ENCODE measurements around the gene TIAM2.
"Not testable (repeated sequence)": the region's sequence is repeated elsewhere in the genome, so short reads cannot be mapped to it uniquely, and the experiment has no call there.

The TIAM2 gene

GRCh38 chr6:155268088-155268867, 273.2 kb downstream of the TIAM2 start:
- peak; percentile 33 to 54 for ATAC-seq (replicated peaks)
- H3K27me3 Mint-ChIP-seq, H3K4me1 Mint-ChIP-seq, H3K4me3 Mint-ChIP-seq, DNase-seq, H3K9me3 Mint-ChIP-seq, H3K27ac Mint-ChIP-seq: not testable (repeated sequence)
- peaks cover 31 to 48% of the 10 kb centered on the region in 2 donors for H3K36me3 Mint-ChIP-seq

DNA sequence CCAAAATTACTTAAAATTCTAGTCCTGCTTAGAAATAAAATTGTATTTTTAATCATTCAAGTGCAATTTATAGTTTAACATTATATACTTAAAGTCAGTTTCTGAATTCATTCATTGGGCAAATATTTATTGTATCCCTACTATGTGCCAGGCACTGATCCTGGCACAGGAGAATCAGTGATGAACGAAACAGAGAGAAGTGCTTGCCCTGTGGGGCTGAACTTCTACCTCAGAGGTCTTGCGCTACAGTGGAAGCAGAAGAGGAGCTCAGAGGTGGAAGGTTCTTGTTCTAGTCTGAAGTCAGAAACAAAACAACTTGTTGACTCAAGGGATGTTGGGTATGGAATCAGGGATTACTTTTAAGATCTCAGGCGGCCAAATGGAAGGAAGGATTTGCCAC, 274.6 kb downstream of the TIAM2 start:
- no peaks in the 10 kb centered on the region for H3K27me3 Mint-ChIP-seq
- no peak overlapping the region for H3K4me3 Mint-ChIP-seq
- H3K4me1 Mint-ChIP-seq = peaks cover 0 to 5% of the 10 kb centered on the region in 2 donors
- DNase-seq (no peak), ATAC-seq (replicated peaks) (no peak)
- peak overlapping the region; percentile 20 for H3K27ac Mint-ChIP-seq
- H3K9me3 Mint-ChIP-seq = no peaks in the 10 kb centered on the region
- peaks cover 33 to 42% of the 10 kb centered on the region in 2 donors for H3K36me3 Mint-ChIP-seq

DNA sequence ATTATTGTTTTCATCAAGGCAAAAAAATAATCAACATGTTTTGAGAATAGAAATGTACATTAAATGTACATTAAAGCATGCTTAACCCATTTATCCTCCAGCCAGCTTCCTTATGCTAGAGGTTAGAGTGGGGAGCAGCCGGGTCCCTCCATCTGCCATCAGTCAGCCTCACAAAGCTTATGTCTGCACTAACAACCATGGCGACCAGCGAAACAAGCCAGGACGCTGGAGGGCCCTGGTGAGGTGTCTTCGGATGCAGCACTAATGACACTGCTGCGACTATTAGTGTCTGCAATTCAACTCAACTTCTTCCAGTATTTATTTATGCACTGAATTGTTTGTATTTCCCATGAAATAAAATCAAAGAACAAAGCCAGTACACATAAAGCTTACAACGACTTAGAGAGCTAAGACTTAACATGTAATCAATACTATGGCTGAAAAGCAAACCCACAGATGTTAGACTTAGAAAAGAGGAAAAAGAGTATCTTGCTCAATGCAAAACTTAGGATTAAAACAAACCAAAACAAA, 275.5 kb downstream of the TIAM2 start:
- H3K4me1 Mint-ChIP-seq = peaks cover 0 to 5% of the 10 kb centered on the region in 2 donors
- no peaks in the 10 kb centered on the region for H3K27me3 Mint-ChIP-seq
- H3K36me3 Mint-ChIP-seq = peaks cover 34 to 42% of the 10 kb centered on the region in 2 donors
- H3K9me3 Mint-ChIP-seq = no peaks in the 10 kb centered on the region
- ATAC-seq (replicated peaks) (no peak), DNase-seq (no peak)
- H3K27ac Mint-ChIP-seq = no peak overlapping the region
- H3K4me3 Mint-ChIP-seq = no peak overlapping the region

DNA sequence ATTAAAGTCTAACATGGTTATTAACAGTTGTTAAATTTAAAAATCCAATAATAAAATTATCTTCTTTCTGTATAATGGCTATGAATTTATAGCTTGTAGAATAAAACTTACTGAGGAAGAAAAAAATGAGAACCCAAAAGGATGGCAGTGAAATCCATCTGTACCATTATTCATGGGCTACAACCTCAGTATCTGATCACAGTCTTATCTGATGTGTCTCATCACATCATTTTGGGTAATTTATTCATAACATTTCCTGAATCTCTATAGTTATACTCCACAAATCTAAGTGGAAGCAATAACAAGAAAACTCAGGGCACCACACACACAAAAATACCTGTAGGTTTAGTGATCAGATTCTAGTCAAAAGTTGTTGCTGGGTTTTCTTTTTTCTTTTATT, 276.0 kb downstream of the TIAM2 start:
- ATAC-seq (replicated peaks) (no peak), DNase-seq (no peak)
- Mint-ChIP-seq H3K9me3 (no peaks in the 10 kb centered on the region), H3K27me3 (no peaks in the 10 kb centered on the region), H3K36me3 (peaks cover 38 to 41% of the 10 kb centered on the region in 2 donors), H3K4me3 (no peak overlapping the region), H3K4me1 (peaks cover 0 to 5% of the 10 kb centered on the region in 2 donors), H3K27ac (no peak overlapping the region)

- peak overlapping the region; percentile 21 for H3K27ac Mint-ChIP-seq
- no peak for DNase-seq
- peaks cover 31 to 38% of the 10 kb centered on the region in 2 donors for H3K36me3 Mint-ChIP-seq
- H3K4me1 Mint-ChIP-seq = peaks cover 0 to 5% of the 10 kb centered on the region in 2 donors
- ATAC-seq (replicated peaks) = no peak
- H3K27me3 Mint-ChIP-seq = no peaks in the 10 kb centered on the region
- no peaks in the 10 kb centered on the region for H3K9me3 Mint-ChIP-seq
- no peak overlapping the region for H3K4me3 Mint-ChIP-seq
Measured at GRCh38 chr6:155272353-155273232, 277.5 kb downstream of the TIAM2 start.

- DNase-seq (no peak), ATAC-seq (replicated peaks) (no peak)
- Mint-ChIP-seq H3K36me3 (peaks cover 32 to 39% of the 10 kb centered on the region in 2 donors), H3K27me3 (no peaks in the 10 kb centered on the region), H3K4me1 (peaks cover 0 to 6% of the 10 kb centered on the region in 2 donors), H3K27ac (no peak overlapping the region), H3K9me3 (no peaks in the 10 kb centered on the region), H3K4me3 (no peak overlapping the region)
Measured at GRCh38 chr6:155273431-155273830, 278.3 kb downstream of the TIAM2 start.

- Mint-ChIP-seq H3K4me3 (no peak overlapping the region), H3K9me3 (no peaks in the 10 kb centered on the region), H3K27ac (no peak overlapping the region), H3K27me3 (no peaks in the 10 kb centered on the region), H3K4me1 (peaks cover 0 to 6% of the 10 kb centered on the region in 2 donors), H3K36me3 (peaks cover 29 to 45% of the 10 kb centered on the region in 2 donors)
- ATAC-seq (replicated peaks) = no peak
- no peak for DNase-seq
Measured at GRCh38 chr6:155274106-155274505, 279.0 kb downstream of the TIAM2 start.

DNA sequence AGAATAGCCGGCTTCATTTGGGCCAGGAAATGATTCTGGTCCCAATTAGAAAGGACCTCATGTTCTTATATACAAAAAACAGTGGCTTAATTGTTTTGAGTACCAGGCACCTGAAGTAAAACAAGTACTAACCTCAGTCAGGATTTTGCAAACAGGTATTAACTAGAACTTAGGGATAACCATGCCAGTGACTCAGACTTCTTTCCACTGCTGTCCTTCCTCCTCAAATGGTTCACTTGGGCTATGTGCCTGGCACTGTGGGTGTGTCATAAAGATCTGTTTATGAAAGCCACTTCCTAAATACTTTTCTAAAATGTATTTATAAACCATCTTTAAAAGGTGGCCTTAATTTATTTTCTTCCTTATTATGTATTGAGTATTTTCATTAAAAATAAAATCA, 279.4 kb downstream of the TIAM2 start:
- Mint-ChIP-seq H3K4me3 (no peak overlapping the region), H3K27me3 (no peaks in the 10 kb centered on the region), H3K9me3 (no peaks in the 10 kb centered on the region), H3K36me3 (peaks cover 29 to 49% of the 10 kb centered on the region in 2 donors), H3K4me1 (peaks cover 0 to 6% of the 10 kb centered on the region in 2 donors), H3K27ac (no peak overlapping the region)
- DNase-seq (no peak), ATAC-seq (replicated peaks) (no peak)

DNA sequence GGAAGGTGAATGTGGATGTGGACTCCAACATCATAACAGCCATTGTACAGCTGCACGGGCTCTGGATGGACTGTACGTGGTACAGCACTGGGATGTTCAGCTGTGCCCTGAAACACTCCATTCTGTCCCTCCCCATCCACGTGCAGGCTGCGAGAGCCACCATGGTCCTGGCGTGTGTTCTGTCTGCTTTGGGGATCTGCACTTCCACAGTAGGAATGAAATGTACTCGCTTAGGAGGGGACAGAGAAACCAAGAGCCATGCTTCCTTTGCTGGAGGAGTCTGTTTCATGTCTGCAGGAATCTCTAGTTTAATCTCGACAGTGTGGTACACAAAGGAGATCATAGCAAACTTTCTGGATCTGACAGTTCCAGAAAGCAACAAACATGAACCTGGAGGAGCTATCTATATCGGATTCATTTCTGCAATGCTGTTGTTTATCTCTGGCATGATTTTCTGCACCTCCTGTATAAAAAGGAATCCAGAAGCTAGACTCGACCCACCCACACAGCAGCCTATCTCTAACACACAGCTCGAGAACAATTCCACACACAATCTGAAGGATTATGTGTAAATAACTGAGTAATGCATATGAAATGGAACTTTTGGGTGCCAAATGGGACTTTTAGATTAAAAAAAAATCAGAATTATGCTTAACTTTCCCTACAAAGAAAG, 280.8 kb downstream of the TIAM2 start:
- peaks cover 34 to 46% of the 10 kb centered on the region in 2 donors for H3K36me3 Mint-ChIP-seq
- no peaks in the 10 kb centered on the region for H3K9me3 Mint-ChIP-seq
- no peak for ATAC-seq (replicated peaks)
- no peaks in the 10 kb centered on the region for H3K27me3 Mint-ChIP-seq
- H3K4me1 Mint-ChIP-seq = peaks cover 0 to 9% of the 10 kb centered on the region in 2 donors
- no peak for DNase-seq
- H3K4me3 Mint-ChIP-seq = no peak overlapping the region
- H3K27ac Mint-ChIP-seq = no peak overlapping the region

- H3K27ac Mint-ChIP-seq = no peak overlapping the region
- no peaks in the 10 kb centered on the region for H3K9me3 Mint-ChIP-seq
- peaks cover 34 to 51% of the 10 kb centered on the region in 2 donors for H3K36me3 Mint-ChIP-seq
- H3K4me1 Mint-ChIP-seq = peaks cover 0 to 9% of the 10 kb centered on the region in 2 donors
- no peaks in the 10 kb centered on the region for H3K27me3 Mint-ChIP-seq
- no peak overlapping the region for H3K4me3 Mint-ChIP-seq
- no peak for ATAC-seq (replicated peaks)
- DNase-seq = no peak
Measured at GRCh38 chr6:155276638-155277037, 281.5 kb downstream of the TIAM2 start.

DNA sequence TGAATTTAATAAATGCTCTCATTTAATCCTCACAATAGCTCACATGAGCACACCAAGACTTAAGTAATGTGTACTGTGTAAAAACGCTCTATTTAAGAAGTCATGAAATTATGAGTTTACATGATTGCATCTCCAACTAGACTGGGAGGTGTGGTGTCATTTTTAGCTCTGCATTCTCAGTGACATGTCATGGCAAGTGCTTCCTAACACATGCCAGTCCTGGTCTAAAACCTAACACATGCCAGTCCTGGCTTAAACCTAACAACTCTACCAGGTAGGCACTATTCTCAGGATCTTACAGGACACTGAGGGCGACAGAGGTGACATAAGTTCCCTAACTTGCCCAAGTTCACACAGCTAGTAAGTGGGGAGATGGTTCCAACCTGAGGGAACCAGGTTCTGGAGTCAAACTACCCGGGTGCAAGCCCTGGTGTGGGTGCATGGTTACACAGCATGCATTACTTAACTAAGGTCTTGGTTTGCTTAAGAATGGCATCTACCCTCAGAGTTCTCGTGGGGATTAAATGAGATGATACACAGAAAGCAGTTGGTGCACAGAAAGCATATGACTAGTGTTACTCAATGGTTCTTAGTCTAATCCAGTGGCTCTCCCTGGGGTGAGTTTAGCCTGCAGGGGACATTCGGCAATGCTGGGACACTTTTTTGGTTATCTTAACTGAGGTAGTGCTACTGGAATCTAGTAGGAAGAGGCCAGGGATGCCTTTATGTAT, 283.4 kb downstream of the TIAM2 start:
- DNase-seq (no peak), ATAC-seq (replicated peaks) (no peak)
- no peaks in the 10 kb centered on the region for H3K27me3 Mint-ChIP-seq
- no peaks in the 10 kb centered on the region for H3K9me3 Mint-ChIP-seq
- peaks cover 28 to 51% of the 10 kb centered on the region in 2 donors for H3K36me3 Mint-ChIP-seq
- no peak overlapping the region for H3K4me3 Mint-ChIP-seq
- H3K27ac Mint-ChIP-seq = no peak overlapping the region
- H3K4me1 Mint-ChIP-seq = peaks cover 0 to 7% of the 10 kb centered on the region in 2 donors

DNA sequence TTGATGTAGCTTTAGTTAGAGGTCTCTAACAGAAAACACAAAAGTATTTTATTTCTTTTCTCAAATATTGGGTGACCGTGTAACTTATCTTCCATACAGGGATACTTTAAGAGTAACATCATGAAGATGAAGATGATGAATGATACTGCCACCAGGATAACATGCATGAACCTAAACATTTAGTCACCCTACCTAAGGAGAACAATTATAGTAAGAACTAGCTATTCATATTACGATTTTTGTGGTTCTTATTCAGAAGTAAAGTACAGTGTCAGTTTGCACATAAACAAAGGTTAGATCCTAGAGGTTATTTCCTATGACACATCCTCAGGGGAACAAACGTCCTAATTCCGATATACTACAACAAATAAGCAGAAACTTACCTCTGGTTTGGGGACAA, 289.7 kb downstream of the TIAM2 start:
- no peak overlapping the region for H3K27ac Mint-ChIP-seq
- no peak overlapping the region for H3K4me3 Mint-ChIP-seq
- H3K27me3 Mint-ChIP-seq = no peaks in the 10 kb centered on the region
- ATAC-seq (replicated peaks) = no peak
- H3K9me3 Mint-ChIP-seq = no peaks in the 10 kb centered on the region
- no peak for DNase-seq
- peaks cover 0 to 4% of the 10 kb centered on the region in 2 donors for H3K4me1 Mint-ChIP-seq
- peaks cover 33 to 50% of the 10 kb centered on the region in 2 donors for H3K36me3 Mint-ChIP-seq

- ATAC-seq (replicated peaks) (no peak), DNase-seq (no peak)
- H3K36me3 Mint-ChIP-seq = peaks cover 41 to 55% of the 10 kb centered on the region in 2 donors
- peaks cover 0 to 3% of the 10 kb centered on the region in 2 donors for H3K4me1 Mint-ChIP-seq
- H3K27me3 Mint-ChIP-seq = no peaks in the 10 kb centered on the region
- H3K27ac Mint-ChIP-seq = no peak overlapping the region
- H3K4me3 Mint-ChIP-seq = no peak overlapping the region
- no peaks in the 10 kb centered on the region for H3K9me3 Mint-ChIP-seq
Measured at GRCh38 chr6:155287762-155288161, 292.6 kb downstream of the TIAM2 start.
